Mesenchymal stem cell (in vitro differentiated cells and primary cell): ENCODE data around the gene TMCC3.

ENCODE experiments used
- DNase-seq: peaks from one replicate; pipeline ENCODE4 v3.0.0-alpha.2; 2013
- H2AFZ ChIP-seq: one replicate; pipeline ENCODE4 v1.6.1; 2013; ENCODE audit warnings: low read depth, mild to moderate bottlenecking, control low read depth, inconsistent platforms, low read length, moderate library complexity
- H2AK5ac ChIP-seq: 2 replicates; pipeline ENCODE4 v1.6.1; 2013; ENCODE audit warnings: low read length, moderate library complexity, mild to moderate bottlenecking, inconsistent platforms; ENCODE audit not compliant: severe bottlenecking
- H2BK120ac ChIP-seq: one replicate; pipeline ENCODE4 v1.6.1; 2013; ENCODE audit warnings: low read depth, mild to moderate bottlenecking, inconsistent platforms, low read length, moderate library complexity
- H2BK12ac ChIP-seq, 2 experiments: one replicate each; pipeline ENCODE4 v1.6.1; 2013; ENCODE audit warnings: inconsistent platforms in 2 of 2, low read length in 2 of 2, mild to moderate bottlenecking in 2 of 2, moderate library complexity in 2 of 2, control low read depth in 1 of 2
- H2BK15ac ChIP-seq: one replicate; pipeline ENCODE4 v1.6.1; 2013; ENCODE audit warnings: mild to moderate bottlenecking, low read depth, inconsistent platforms; ENCODE audit not compliant: poor library complexity, severe bottlenecking
- H2BK5ac ChIP-seq: 2 replicates; pipeline ENCODE4 v1.6.1; 2013; ENCODE audit warnings: low read depth, mild to moderate bottlenecking, low read length, control low read depth, inconsistent platforms; ENCODE audit not compliant: poor library complexity, severe bottlenecking
- H3K14ac ChIP-seq, 2 experiments: one replicate each; pipeline ENCODE4 v1.6.1; 2013; ENCODE audit warnings: inconsistent platforms in 2 of 2, low read length in 2 of 2, control low read depth in 1 of 2, mild to moderate bottlenecking in 1 of 2, moderate library complexity in 1 of 2
- H3K18ac ChIP-seq, 2 experiments: one replicate each; pipeline ENCODE4 v1.6.1; 2013; ENCODE audit warnings: inconsistent platforms in 2 of 2, low read length in 2 of 2, control low read depth in 1 of 2, low read depth in 1 of 2, mild to moderate bottlenecking in 1 of 2
- H3K23ac ChIP-seq, 2 experiments: one replicate each; pipeline ENCODE4 v1.6.1; 2013; ENCODE audit warnings: inconsistent platforms in 2 of 2, low read length in 2 of 2, mild to moderate bottlenecking in 2 of 2, moderate library complexity in 2 of 2, control low read depth in 1 of 2
- H3K27ac ChIP-seq: 2 replicates; pipeline ENCODE4 v1.5.1; 2013; ENCODE audit warnings: mild to moderate bottlenecking, moderate library complexity, low read length, control low read depth, inconsistent platforms; ENCODE audit not compliant: poor library complexity, severe bottlenecking
- H3K27me3 ChIP-seq, 2 experiments: 2 replicates each; pipeline versions ENCODE4 v1.6.1 to v1.7.0; 2013; ENCODE audit warnings: low read length in 2 of 2, mild to moderate bottlenecking in 2 of 2, moderate library complexity in 2 of 2, control low read depth in 1 of 2, inconsistent platforms in 1 of 2; ENCODE audit not compliant: control insufficient read depth in 1 of 2, insufficient read depth in 1 of 2
- H3K36me3 ChIP-seq, 2 experiments: 2 replicates each; pipeline versions ENCODE4 v1.6.1 to v1.7.0; 2013; ENCODE audit warnings: low read length in 2 of 2, control low read depth in 1 of 2, inconsistent platforms in 1 of 2, low read depth in 1 of 2, mild to moderate bottlenecking in 1 of 2; ENCODE audit not compliant: insufficient read depth in 2 of 2, control insufficient read depth in 1 of 2
- H3K4ac ChIP-seq, 2 experiments: one replicate each; pipeline ENCODE4 v1.6.1; 2013; ENCODE audit warnings: inconsistent platforms in 2 of 2, low read length in 2 of 2, mild to moderate bottlenecking in 2 of 2, moderate library complexity in 2 of 2, control low read depth in 1 of 2, low read depth in 1 of 2
- H3K4me1 ChIP-seq: 2 replicates; pipeline ENCODE4 v1.6.1; 2013; ENCODE audit warnings: low read depth, low read length, control low read depth; ENCODE audit not compliant: control insufficient read depth, insufficient read depth
- H3K4me2 ChIP-seq: 2 replicates; pipeline ENCODE4 v1.6.1; 2013; ENCODE audit warnings: low read length, mild to moderate bottlenecking, inconsistent platforms; ENCODE audit not compliant: poor library complexity, severe bottlenecking
- H3K4me3 ChIP-seq, 2 experiments: 2 replicates each; pipeline versions ENCODE4 v1.5.1 to v1.7.0; 2013; ENCODE audit warnings: low read length in 2 of 2, mild to moderate bottlenecking in 2 of 2, control low read depth in 1 of 2, low read depth in 1 of 2; ENCODE audit not compliant: insufficient read depth in 1 of 2
- H3K79me1 ChIP-seq: replicated peaks from 2 replicates; pipeline ENCODE4 v1.6.1; 2013; ENCODE audit warnings: mild to moderate bottlenecking, control low read depth, low read length, inconsistent platforms; ENCODE audit not compliant: poor library complexity, severe bottlenecking
- H3K9ac ChIP-seq: 2 replicates; pipeline ENCODE4 v1.7.0; 2013; ENCODE audit warnings: mild to moderate bottlenecking, low read length, moderate library complexity
- H3K9me3 ChIP-seq: 2 replicates; pipeline ENCODE4 v1.7.0; 2013; ENCODE audit warnings: mild to moderate bottlenecking, low read length; ENCODE audit not compliant: control insufficient read depth
- H4K8ac ChIP-seq: one replicate; pipeline ENCODE4 v1.6.1; 2013; ENCODE audit warnings: inconsistent platforms, mild to moderate bottlenecking, low read length, moderate library complexity
- H4K91ac ChIP-seq: one replicate; pipeline ENCODE4 v1.6.1; 2013; ENCODE audit warnings: mild to moderate bottlenecking, low read length, inconsistent platforms
- WGBS: methylation state at CpG from one replicate; pipeline ENCODE4 v1.1.7; 2013; ENCODE audit warnings: mixed read lengths; 5-methylcytosine and 5-hydroxymethylcytosine counted together

The TMCC3 gene

DNA sequence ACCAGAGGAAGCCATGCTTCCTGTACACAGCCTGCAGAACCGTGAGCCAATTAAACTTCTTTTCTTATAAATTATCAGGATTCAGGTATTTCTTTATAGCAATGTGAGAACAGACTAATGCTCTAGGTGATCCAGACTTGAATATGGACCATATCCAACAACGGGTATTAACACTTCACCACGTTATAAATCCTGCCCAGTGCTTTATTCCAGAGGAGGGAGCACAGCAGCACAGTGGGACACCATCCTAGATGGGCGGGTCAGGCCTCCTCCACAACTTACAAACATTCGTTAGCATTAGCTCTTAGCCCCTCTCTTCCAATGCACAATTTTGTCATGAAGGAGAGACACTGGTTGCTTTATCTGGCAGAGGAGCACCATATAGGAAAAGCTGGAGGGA is 66.0 kb downstream of the TMCC3 start:
- Histone ChIP-seq H3K9ac (no peak overlapping the region), H2BK5ac (no peak overlapping the region), H3K18ac (no peak overlapping the region), H3K79me1 (peaks cover 18% of the 10 kb centered on the region), H4K91ac (no peak overlapping the region), H3K4me1 (peaks cover 2% of the 10 kb centered on the region), H4K8ac (no peak overlapping the region), H3K27me3 (no peaks in the 10 kb centered on the region), H3K36me3 (peaks cover 0 to 10% of the 10 kb centered on the region in 2 experiments), H3K9me3 (no peaks in the 10 kb centered on the region), H2BK12ac (no peak overlapping the region), H2BK15ac (no peak overlapping the region), H3K4ac (no peak overlapping the region), H2BK120ac (no peak overlapping the region), H2AK5ac (no peak overlapping the region), H3K14ac (no peak overlapping the region), H2AFZ (no peak overlapping the region), H3K4me3 (no peak overlapping the region), H3K4me2 (no peak overlapping the region), H3K23ac (no peak overlapping the region), H3K27ac (no peak overlapping the region)
- no peak for DNase-seq
- 57% methylated on average over 3 of the region's 5 CpGs for WGBS

DNA sequence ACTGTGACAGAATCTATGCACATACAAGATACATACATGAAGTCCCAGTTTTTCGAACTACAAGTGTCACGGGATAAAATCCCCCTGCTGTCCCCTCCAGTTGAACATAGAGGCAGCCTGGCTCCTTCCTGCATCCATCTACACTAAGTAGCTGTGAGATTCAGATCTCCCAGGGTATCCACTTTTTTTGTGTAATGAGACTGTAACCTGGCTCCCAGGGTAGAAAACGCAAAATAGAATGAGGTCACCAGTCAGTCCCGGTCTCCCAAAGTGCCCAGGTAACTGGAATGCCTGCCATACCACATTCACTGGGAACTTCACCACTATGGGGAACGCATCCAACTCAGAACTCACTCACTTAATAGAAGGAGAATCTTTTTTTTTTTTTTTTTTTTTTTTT is 67.8 kb downstream of the TMCC3 start:
- peaks cover 13% of the 10 kb centered on the region for H3K79me1 ChIP-seq
- no peak overlapping the region for H2AK5ac ChIP-seq
- H3K23ac ChIP-seq = no peak overlapping the region
- no peak overlapping the region for H3K4me3 ChIP-seq
- no peak overlapping the region for H2AFZ ChIP-seq
- H4K8ac ChIP-seq = no peak overlapping the region
- no peaks in the 10 kb centered on the region for H3K27me3 ChIP-seq
- no peaks in the 10 kb centered on the region for H3K9me3 ChIP-seq
- no peak overlapping the region for H4K91ac ChIP-seq
- H3K18ac ChIP-seq = no peak overlapping the region
- no peak overlapping the region for H3K4ac ChIP-seq
- no peak for DNase-seq
- H2BK5ac ChIP-seq = no peak overlapping the region
- H2BK15ac ChIP-seq = no peak overlapping the region
- no peak overlapping the region for H2BK12ac ChIP-seq
- H3K4me1 ChIP-seq = peaks cover 2% of the 10 kb centered on the region
- H3K4me2 ChIP-seq = no peak overlapping the region
- H2BK120ac ChIP-seq = no peak overlapping the region
- no peak overlapping the region for H3K14ac ChIP-seq
- H3K9ac ChIP-seq = no peak overlapping the region
- no peak overlapping the region for H3K27ac ChIP-seq
- WGBS = 90% methylated on average over 4 of the region's 5 CpGs
- peaks cover 0 to 8% of the 10 kb centered on the region in 2 experiments for H3K36me3 ChIP-seq

DNA sequence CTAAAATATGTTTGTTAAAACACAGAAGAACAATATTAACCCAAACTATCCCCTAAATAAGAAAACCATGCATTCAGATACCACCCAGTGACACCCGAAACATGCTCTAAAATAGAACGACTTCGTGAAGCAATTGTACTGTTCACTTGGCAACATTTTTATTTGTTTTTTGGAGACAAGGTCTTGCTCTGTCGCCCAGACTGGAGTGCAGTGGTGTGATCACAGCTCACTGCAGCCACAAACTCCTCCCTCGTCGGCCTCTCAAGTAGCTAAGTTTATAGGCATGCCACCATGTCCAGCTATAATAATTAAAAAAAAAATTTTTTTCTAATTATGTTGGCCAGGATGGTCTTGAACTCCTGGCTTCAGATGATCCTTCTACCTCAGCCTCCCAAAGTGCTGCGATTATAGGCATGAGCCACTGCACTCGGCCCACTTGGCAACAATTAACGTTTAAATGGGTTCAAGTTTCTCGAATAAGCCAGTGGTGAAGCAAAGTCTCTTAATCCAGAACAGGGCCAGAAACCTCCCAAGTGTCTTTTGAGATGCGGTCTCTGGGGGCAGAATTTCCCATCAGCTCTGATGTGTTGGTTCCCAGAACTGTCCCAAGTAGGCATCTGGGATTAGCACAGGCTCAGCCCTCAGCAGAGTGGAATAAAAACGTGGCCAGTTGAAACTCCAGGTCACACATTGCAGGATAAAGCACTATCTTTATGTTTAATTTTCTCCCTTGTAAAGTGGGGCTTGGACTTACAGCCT is 74.5 kb downstream of the TMCC3 start:
- no peak overlapping the region for H2AFZ ChIP-seq
- H2BK15ac ChIP-seq = no peak overlapping the region
- H3K27me3 ChIP-seq = no peaks in the 10 kb centered on the region
- H2BK120ac ChIP-seq = no peak overlapping the region
- H2BK5ac ChIP-seq = no peak overlapping the region
- no peak overlapping the region for H2BK12ac ChIP-seq
- H3K9ac ChIP-seq = no peak overlapping the region
- no peak overlapping the region for H3K27ac ChIP-seq
- no peak overlapping the region for H2AK5ac ChIP-seq
- no peak overlapping the region for H3K23ac ChIP-seq
- H3K36me3 ChIP-seq = peaks cover 0 to 6% of the 10 kb centered on the region in 2 experiments
- H3K4ac ChIP-seq = no peak overlapping the region
- H3K4me1 ChIP-seq = peaks cover 6% of the 10 kb centered on the region
- H3K4me3 ChIP-seq = no peak overlapping the region
- peaks cover 8% of the 10 kb centered on the region for H3K79me1 ChIP-seq
- no peak overlapping the region for H3K14ac ChIP-seq
- H4K8ac ChIP-seq = no peak overlapping the region
- no peak overlapping the region for H3K18ac ChIP-seq
- DNase-seq = no peak
- no peak overlapping the region for H3K4me2 ChIP-seq
- WGBS = 85% methylated on average over 12 of the region's 12 CpGs
- H3K9me3 ChIP-seq = no peaks in the 10 kb centered on the region
- no peak overlapping the region for H4K91ac ChIP-seq

DNA sequence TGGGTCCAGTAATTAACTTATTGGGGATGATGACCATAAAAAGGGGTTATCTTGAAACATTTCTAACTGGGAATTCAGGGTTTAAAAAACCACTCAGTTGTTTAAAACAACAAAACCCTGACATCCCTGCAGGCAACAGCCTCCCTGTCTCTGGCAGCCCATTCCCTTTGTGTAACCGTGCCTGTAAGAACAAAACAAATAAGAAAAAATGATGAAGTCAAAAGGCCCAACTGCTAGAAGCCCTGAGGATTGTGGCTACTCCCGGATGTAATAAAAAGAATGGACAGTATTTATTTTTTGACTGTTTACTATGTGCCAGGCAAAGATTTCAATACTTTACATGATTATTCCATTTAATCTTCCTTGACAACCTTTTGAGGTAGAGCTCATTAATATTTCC is 75.3 kb downstream of the TMCC3 start:
- H2BK12ac ChIP-seq = no peak overlapping the region
- no peaks in the 10 kb centered on the region for H3K9me3 ChIP-seq
- H3K23ac ChIP-seq = no peak overlapping the region
- no peaks in the 10 kb centered on the region for H3K27me3 ChIP-seq
- no peak overlapping the region for H2AFZ ChIP-seq
- H2BK120ac ChIP-seq = no peak overlapping the region
- H3K36me3 ChIP-seq = peaks cover 0 to 6% of the 10 kb centered on the region in 2 experiments
- H2AK5ac ChIP-seq = no peak overlapping the region
- DNase-seq = no peak
- peaks cover 8% of the 10 kb centered on the region for H3K79me1 ChIP-seq
- H3K4me1 ChIP-seq = peaks cover 7% of the 10 kb centered on the region
- H3K14ac ChIP-seq = no peak overlapping the region
- H3K4me2 ChIP-seq = no peak overlapping the region
- no peak overlapping the region for H4K91ac ChIP-seq
- H2BK5ac ChIP-seq = no peak overlapping the region
- WGBS = 88% methylated on average over 2 of the region's 2 CpGs
- H3K4me3 ChIP-seq = no peak overlapping the region
- no peak overlapping the region for H3K27ac ChIP-seq
- H3K4ac ChIP-seq = no peak overlapping the region
- H4K8ac ChIP-seq = no peak overlapping the region
- no peak overlapping the region for H2BK15ac ChIP-seq
- H3K9ac ChIP-seq = no peak overlapping the region
- H3K18ac ChIP-seq = no peak overlapping the region
